Measurements from ENCODE around the gene JUP. TPM values are rescaled to one million over a fixed set of nuclear protein-coding genes. Genes with fewer than 3 reads are reported as not detected.
A peak's percentile ranks its signal among the peaks of the same experiment; 100 is the strongest.

Gene JUP
- total and polyA plus RNA-seq, 2 of the 13 experiments (the other 11 are each of a cell fraction or from before 2014, with no cell fraction given) = 12.1 to 20.6 TPM

DNA sequence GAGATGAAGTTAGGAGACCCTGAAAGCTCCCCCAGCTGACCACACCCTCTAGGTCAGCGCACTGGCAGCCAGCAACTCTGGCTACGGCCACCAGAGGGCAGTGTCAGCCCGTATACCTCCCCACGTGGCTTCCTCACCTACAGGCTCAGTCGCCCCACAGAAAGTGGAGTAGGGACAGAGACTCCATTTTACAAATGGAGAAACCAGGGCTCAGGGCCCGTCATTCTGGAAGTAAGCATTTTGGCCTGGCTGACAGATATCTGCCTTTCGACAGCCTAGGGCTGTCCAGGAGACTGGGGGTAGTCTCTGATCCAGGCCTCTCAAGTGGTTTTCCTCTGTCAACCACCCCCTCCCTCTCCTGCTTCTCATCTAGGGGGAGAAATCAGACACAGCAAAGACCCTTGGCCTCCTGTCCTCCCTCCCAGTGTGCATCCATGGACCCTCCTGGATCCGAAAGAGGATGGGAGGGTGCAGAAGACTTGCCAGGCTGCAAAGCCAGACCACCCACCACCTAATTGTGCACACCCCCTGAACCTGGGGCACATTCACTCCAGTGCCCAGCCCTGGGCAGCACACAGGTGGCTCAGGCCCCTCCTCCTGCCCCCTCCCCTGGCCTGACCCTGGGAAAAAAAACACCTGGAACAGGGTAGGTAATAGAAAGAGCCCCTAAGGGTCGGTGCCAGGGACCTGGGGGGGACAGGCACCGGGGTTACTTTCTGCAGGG is 48.3 kb downstream of the JUP start (continued):
- TF ChIP-seq, protein P1, sequence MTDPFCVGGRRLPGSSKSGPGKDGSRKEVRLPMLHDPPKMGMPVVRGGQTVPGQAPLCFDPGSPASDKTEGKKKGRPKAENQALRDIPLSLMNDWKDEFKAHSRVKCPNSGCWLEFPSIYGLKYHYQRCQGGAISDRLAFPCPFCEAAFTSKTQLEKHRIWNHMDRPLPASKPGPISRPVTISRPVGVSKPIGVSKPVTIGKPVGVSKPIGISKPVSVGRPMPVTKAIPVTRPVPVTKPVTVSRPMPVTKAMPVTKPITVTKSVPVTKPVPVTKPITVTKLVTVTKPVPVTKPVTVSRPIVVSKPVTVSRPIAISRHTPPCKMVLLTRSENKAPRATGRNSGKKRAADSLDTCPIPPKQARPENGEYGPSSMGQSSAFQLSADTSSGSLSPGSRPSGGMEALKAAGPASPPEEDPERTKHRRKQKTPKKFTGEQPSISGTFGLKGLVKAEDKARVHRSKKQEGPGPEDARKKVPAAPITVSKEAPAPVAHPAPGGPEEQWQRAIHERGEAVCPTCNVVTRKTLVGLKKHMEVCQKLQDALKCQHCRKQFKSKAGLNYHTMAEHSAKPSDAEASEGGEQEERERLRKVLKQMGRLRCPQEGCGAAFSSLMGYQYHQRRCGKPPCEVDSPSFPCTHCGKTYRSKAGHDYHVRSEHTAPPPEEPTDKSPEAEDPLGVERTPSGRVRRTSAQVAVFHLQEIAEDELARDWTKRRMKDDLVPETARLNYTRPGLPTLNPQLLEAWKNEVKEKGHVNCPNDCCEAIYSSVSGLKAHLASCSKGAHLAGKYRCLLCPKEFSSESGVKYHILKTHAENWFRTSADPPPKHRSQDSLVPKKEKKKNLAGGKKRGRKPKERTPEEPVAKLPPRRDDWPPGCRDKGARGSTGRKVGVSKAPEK (CRISPR knock-in tag; IDR thresholded peaks at IDR 0.05; ENCODE audit: borderline replicate concordance) = no peak
- TF ChIP-seq, protein P2, sequence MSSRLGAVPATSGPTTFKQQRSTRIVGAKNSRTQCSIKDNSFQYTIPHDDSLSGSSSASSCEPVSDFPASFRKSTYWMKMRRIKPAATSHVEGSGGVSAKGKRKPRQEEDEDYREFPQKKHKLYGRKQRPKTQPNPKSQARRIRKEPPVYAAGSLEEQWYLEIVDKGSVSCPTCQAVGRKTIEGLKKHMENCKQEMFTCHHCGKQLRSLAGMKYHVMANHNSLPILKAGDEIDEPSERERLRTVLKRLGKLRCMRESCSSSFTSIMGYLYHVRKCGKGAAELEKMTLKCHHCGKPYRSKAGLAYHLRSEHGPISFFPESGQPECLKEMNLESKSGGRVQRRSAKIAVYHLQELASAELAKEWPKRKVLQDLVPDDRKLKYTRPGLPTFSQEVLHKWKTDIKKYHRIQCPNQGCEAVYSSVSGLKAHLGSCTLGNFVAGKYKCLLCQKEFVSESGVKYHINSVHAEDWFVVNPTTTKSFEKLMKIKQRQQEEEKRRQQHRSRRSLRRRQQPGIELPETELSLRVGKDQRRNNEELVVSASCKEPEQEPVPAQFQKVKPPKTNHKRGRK (CRISPR knock-in tag; IDR thresholded peaks at IDR 0.05) = no peak
- TF ChIP-seq ZNF17 (CRISPR knock-in tag; IDR thresholded peaks at IDR 0.05) (no peak), ZSCAN30 (CRISPR knock-in tag; IDR thresholded peaks at IDR 0.05) (no peak), TMF1 (CRISPR knock-in tag; IDR thresholded peaks at IDR 0.05; ENCODE audit: low read depth) (no peak), ATF1 (CRISPR knock-in tag; IDR thresholded peaks at IDR 0.05) (no peak), ZNF547 (CRISPR knock-in tag; IDR thresholded peaks at IDR 0.05) (peak; percentile 71), NFYC (CRISPR knock-in tag; IDR thresholded peaks at IDR 0.05) (no peak), SRSF4 (IDR thresholded peaks at IDR 0.05; ENCODE audit: low read depth, low read length, poor library complexity, severe bottlenecking) (no peak), MIXL1 (CRISPR knock-in tag; IDR thresholded peaks at IDR 0.05) (0 out of 2 replicates have a peak, but pooled peaks have one; percentile 55), CHCHD3 (CRISPR knock-in tag; IDR thresholded peaks at IDR 0.05) (no peak), SNRNP70 (IDR thresholded peaks at IDR 0.05; ENCODE audit: low read depth, low read length) (no peak), SRSF1 (optimal IDR thresholded peaks at IDR 0.05; ENCODE audit: low read depth, low read length) (no peak)
- TF ChIP-seq, protein P3, sequence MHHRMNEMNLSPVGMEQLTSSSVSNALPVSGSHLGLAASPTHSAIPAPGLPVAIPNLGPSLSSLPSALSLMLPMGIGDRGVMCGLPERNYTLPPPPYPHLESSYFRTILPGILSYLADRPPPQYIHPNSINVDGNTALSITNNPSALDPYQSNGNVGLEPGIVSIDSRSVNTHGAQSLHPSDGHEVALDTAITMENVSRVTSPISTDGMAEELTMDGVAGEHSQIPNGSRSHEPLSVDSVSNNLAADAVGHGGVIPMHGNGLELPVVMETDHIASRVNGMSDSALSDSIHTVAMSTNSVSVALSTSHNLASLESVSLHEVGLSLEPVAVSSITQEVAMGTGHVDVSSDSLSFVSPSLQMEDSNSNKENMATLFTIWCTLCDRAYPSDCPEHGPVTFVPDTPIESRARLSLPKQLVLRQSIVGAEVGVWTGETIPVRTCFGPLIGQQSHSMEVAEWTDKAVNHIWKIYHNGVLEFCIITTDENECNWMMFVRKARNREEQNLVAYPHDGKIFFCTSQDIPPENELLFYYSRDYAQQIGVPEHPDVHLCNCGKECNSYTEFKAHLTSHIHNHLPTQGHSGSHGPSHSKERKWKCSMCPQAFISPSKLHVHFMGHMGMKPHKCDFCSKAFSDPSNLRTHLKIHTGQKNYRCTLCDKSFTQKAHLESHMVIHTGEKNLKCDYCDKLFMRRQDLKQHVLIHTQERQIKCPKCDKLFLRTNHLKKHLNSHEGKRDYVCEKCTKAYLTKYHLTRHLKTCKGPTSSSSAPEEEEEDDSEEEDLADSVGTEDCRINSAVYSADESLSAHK (CRISPR knock-in tag; IDR thresholded peaks at IDR 0.05; ENCODE audit: borderline replicate concordance) = no peak
- TF ChIP-seq, protein P4, sequence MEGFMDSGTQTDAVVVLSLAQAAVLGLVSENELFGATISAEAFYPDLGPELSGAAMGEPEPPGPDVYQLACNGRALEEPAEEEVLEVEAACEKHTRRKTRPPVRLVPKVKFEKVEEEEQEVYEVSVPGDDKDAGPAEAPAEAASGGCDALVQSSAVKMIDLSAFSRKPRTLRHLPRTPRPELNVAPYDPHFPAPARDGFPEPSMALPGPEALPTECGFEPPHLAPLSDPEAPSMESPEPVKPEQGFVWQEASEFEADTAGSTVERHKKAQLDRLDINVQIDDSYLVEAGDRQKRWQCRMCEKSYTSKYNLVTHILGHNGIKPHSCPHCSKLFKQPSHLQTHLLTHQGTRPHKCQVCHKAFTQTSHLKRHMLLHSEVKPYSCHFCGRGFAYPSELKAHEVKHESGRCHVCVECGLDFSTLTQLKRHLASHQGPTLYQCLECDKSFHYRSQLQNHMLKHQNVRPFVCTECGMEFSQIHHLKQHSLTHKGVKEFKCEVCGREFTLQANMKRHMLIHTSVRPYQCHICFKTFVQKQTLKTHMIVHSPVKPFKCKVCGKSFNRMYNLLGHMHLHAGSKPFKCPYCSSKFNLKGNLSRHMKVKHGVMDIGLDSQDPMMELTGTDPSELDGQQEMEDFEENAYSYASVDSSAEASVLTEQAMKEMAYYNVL (CRISPR knock-in tag; IDR thresholded peaks at IDR 0.05; ENCODE audit: borderline replicate concordance) = peak; percentile 63; the same call in 1 of the 2 replicates
